ENCODE data around the gene TRIM28. TPM values are rescaled to one million over a fixed set of nuclear protein-coding genes. Genes with fewer than 3 reads are reported as not detected.
A peak's percentile ranks its signal among the peaks of the same experiment; 100 is the strongest.

The TRIM28 gene
- total RNA-seq, 1 donor from 2014 or later: 233 TPM

DNA sequence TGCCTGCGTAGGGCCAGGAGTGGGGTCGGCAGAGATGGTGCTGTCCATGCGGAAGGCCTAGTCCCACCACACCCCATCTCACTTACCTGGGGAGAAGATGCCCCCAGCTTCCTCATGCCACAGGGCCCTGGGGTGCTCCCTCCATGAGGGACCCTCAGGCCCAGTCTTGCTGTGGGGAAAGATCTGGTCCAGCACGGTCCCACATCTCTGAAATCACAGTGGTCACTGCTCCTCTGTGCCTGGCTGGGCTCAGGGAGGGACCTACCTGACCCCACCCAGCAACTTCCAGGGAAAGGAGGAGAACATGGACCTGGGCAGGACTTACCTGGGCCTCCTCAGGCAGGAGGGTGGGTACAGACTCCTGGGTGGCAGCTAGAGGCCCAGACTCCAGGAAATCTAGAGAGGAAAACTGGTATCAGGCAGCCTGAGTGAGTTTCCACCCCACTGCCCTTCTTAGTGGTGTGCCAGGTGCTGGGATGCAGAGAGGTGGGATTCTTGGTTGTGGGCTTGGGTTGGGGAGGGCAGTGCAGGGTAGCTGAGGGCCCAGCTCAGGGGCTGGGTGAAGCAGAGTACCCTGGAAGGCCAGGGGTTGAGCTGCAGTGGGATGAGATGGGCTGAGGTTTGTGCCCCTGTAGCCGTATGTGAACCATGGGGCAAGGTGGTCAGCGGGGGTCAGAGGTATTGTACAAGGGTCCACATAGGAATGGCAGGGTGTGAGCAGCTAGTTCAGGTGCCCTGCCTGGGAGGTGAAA is 25.5 kb downstream of the TRIM28 start:
- ATAC-seq (no peak), DNase-seq (no peak)
- Histone ChIP-seq H3K27ac (no peak overlapping the region), H3K27me3 (ENCODE audit: low read depth) (no peaks in the 10 kb centered on the region), H3K4me3 (no peak overlapping the region), H3K9me3 (no peaks in the 10 kb centered on the region), H3K4me1 (peaks cover 16% of the 10 kb centered on the region), H3K36me3 (peaks cover 39% of the 10 kb centered on the region)
- TF ChIP-seq CTCF (IDR thresholded peaks at IDR 0.05): no peak
- intact Hi-C loops (cut with DNase I): no loop called here

- Histone ChIP-seq H3K9me3 (no peaks in the 10 kb centered on the region), H3K4me1 (peaks cover 20% of the 10 kb centered on the region), H3K4me3 (no peak overlapping the region), H3K36me3 (peaks cover 39% of the 10 kb centered on the region), H3K27me3 (ENCODE audit: low read depth) (no peaks in the 10 kb centered on the region), H3K27ac (no peak overlapping the region)
- DNase-seq (no peak), ATAC-seq (no peak)
- TF ChIP-seq CTCF (IDR thresholded peaks at IDR 0.05): no peak
- intact Hi-C loops (cut with DNase I): no loop called here
Observed at GRCh38 chr19:58569943-58570670, 26.2 kb downstream of the TRIM28 start.

GRCh38 chr19:58570770-58571574 is 27.1 kb downstream of the TRIM28 start:
- Histone ChIP-seq H3K4me1 (peaks cover 20% of the 10 kb centered on the region), H3K9me3 (no peaks in the 10 kb centered on the region), H3K36me3 (peaks cover 39% of the 10 kb centered on the region), H3K27ac (no peak overlapping the region), H3K4me3 (no peak overlapping the region), H3K27me3 (ENCODE audit: low read depth) (no peaks in the 10 kb centered on the region)
- intact Hi-C loops (cut with DNase I): no loop called here
- DNase-seq (no peak), ATAC-seq (no peak)
- TF ChIP-seq CTCF (IDR thresholded peaks at IDR 0.05): no peak

DNA sequence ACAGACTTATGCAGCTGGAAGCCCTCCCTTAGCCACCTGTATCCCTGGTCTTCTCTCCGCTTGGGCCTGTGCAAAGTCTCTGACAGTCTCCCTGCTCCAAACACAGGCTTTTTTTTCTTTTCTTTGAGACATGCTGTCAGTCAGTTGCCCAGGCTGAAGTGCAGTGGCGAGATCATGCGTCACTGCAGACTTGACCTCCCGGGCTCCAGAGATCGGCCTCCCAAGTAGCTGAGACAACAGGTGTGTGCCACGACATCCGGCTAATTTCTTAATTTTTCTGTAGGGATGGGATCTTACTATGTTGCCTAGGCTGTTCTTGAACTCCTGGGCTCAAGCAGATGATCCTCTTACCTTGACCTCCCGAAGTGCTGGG is 27.7 kb downstream of the TRIM28 start:
- intact Hi-C loops (cut with DNase I): no loop called here
- Histone ChIP-seq H3K4me3 (no peak overlapping the region), H3K4me1 (peaks cover 22% of the 10 kb centered on the region), H3K27ac (no peak overlapping the region), H3K9me3 (no peaks in the 10 kb centered on the region), H3K36me3 (peaks cover 37% of the 10 kb centered on the region), H3K27me3 (ENCODE audit: low read depth) (no peaks in the 10 kb centered on the region)
- no peak for ATAC-seq
- DNase-seq: no peak
- no peak for TF ChIP-seq CTCF (IDR thresholded peaks at IDR 0.05)

- Histone ChIP-seq H3K27me3 (ENCODE audit: low read depth) (no peaks in the 10 kb centered on the region), H3K36me3 (peaks cover 30% of the 10 kb centered on the region), H3K4me1 (peaks cover 26% of the 10 kb centered on the region), H3K27ac (peak overlapping the region; percentile 97), H3K4me3 (peak overlapping the region; percentile 72), H3K9me3 (no peaks in the 10 kb centered on the region)
- DNase-seq (no peak), ATAC-seq (no peak)
- intact Hi-C loops (cut with DNase I): no loop called here
- TF ChIP-seq CTCF (IDR thresholded peaks at IDR 0.05): no peak
Observed at GRCh38 chr19:58572026-58572817, 28.4 kb downstream of the TRIM28 start.
